GM19239 (cell line): ENCODE results near the gene CCDC74B.
"Not testable (repeated sequence)": the region's sequence is repeated elsewhere in the genome, so short reads cannot be mapped to it uniquely, and the experiment has no call there.

ENCODE experiments used
- DNase-seq: peaks from one replicate; pipeline ENCODE4 v3.0.0; 2011; ENCODE audit warnings: low spot score; ENCODE audit not compliant: insufficient read length
- FAIRE-seq: peaks from 2 replicates; lab custom pipeline; 2011; peaks lifted over from hg19 to GRCh38; lab: Jason Lieb, UNC

The CCDC74B gene

GRCh38 chr2:130128464-130128863 lies 16.4 kb downstream of the CCDC74B start:
- DNase-seq, FAIRE-seq: not testable (repeated sequence)

DNA sequence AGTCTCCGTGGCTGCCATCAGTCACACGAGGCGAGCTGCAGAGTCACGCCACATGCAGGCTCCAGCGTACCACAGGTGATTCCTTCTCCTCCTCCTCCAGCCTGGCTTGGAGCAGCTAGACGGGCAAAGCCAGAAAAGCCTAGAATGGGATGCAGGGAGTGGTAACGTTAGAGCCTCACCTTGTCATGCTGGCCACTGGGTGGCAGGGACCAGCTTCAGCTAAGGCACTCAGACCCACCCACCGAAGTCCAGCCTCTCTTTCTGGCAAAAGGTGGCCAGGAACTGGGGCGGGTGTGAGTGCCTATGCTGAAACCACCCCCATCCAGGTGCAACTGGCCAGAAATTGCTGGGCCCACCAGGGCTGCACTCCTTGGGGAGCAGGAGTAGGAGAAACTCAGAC lies 17.2 kb downstream of the CCDC74B start:
- not testable (repeated sequence) for FAIRE-seq, DNase-seq

DNA sequence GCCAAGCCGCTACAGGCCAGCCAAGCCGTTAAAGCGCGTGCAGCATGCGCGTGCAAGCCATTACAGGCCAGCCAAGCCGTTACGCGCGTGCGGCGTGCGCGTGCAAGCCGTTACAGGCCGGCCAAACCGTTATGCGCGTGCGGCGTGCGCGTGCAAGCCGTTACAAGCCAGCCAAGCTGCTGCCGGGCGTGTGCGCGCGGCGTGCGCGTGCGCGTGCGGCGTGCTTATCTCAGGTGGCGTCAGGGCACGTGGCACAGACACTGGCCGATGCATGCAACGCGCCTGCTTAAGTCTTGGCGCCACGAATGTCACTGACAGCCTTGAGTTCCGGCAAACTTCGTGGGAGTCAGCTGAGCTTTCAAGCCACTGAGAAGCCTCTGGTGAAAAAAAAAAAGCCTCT lies 24.0 kb downstream of the CCDC74B start:
- not testable (repeated sequence) for DNase-seq, FAIRE-seq

DNA sequence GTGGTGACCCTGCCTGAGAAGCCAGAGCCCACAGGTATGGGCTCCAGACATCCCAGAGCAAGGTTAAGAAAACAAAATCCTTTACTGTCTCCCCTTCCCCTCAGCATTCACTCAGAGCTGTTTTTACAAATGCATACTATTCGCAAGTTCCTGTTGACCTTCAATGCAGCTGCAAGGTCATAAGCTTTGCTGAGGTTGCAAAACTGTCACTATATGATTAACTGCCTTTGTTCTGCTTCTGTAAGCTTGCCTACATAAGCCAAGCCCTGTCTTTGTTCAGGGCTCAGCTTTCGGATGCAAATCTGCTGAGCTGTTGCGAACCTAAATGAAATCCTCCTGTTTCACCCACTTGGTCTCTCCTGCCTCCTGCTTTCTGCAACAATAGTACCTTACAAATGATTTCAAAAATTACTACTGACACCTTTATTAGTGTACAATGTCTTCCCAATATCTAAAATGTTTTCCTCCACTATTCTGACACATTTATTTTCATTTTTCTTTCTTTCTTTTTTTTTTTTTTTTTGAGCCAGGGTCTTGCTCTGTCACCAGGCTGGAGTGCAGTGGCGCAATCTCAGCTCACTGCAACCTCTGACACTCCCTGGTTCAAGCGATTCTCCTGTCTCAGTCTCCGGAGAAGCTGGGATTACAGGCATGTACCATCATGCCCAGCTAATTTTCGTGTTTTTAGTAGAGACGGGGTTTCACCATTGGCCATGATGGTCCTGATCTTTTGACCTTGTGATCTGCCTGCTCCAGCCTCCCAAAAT lies 42.1 kb downstream of the CCDC74B start:
- not testable (repeated sequence) for FAIRE-seq, DNase-seq
